Measurements from ENCODE around the gene CMIP. TPM values are rescaled to one million over a fixed set of nuclear protein-coding genes. Genes with fewer than 3 reads are reported as not detected.

CMIP gene
- total RNA-seq, 1 experiment from 2014 or later = 48.2 TPM

DNA sequence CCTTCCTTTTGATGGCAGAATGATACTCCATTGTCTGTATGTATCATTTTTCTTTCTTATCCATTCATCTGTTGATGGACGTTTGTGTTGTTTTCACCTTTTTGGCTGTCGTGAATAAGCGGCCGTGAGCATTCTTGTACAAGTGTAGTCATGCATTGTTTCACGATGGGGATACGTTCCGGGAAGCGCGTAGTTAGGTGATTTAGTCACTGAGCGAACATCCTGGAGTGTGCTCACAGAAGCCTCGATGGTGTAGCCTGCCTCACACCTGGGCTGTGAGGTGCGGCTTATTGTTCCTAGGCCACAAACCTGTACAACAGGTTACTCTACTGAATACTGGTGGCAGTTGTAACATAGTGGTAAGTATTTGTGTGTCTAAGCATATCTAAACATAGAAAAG, 136.5 kb downstream of the CMIP start:
- no peak overlapping the region; a peak in 1 of 7 replicates for H3K27ac Mint-ChIP-seq
- Histone ChIP-seq H3K4me2 (ENCODE audit: insufficient read depth, insufficient read length, low read length) (no peak overlapping the region), H2BK12ac (ENCODE audit: insufficient read length, low read depth, low read length) (no peak overlapping the region), H2BK5ac (ENCODE audit: insufficient read length, low read length) (no peak overlapping the region), H2BK120ac (ENCODE audit: low read depth, low read length, poor library complexity, severe bottlenecking) (no peak overlapping the region), H3K4me1 (ENCODE audit: insufficient read depth, low read length) (peaks cover 4% of the 10 kb centered on the region; the same call in 1 of the 2 replicates), H4K8ac (replicated peaks; ENCODE audit: insufficient read length, low read depth, low read length) (no peak overlapping the region), H3K27me3 (ENCODE audit: insufficient read depth, low read length) (no peaks in the 10 kb centered on the region), H2BK15ac (ENCODE audit: low read depth, low read length) (no peak overlapping the region), H3K79me2 (ENCODE audit: insufficient read depth, low read length) (peaks cover 4% of the 10 kb centered on the region; the same call in 1 of the 2 replicates), H2AK5ac (ENCODE audit: insufficient read length, low read length) (no peak overlapping the region), H3K9ac (ENCODE audit: extremely low read depth, insufficient read length, low read length) (no peak overlapping the region), H3K56ac (ENCODE audit: insufficient read length, low read depth, low read length) (no peak overlapping the region), H3K4ac (ENCODE audit: low read depth, low read length) (no peak overlapping the region), H4K5ac (ENCODE audit: insufficient read length, low read depth, low read length) (no peak overlapping the region), H3K79me1 (ENCODE audit: insufficient read depth, low read depth, low read length, poor library complexity, severe bottlenecking) (peaks cover 3% of the 10 kb centered on the region), H3K23ac (ENCODE audit: insufficient read length, low read depth, low read length) (no peak overlapping the region), H3K9me3 (ENCODE audit: control insufficient read depth, low read depth, low read length) (no peaks in the 10 kb centered on the region), H3K14ac (ENCODE audit: insufficient read depth, low read length) (no peak overlapping the region), H3K27ac (ENCODE audit: insufficient read length, low read depth, low read length) (no peak overlapping the region), H3K18ac (ENCODE audit: insufficient read length, low read depth, low read length) (no peak overlapping the region), H4K91ac (ENCODE audit: insufficient read length, low read depth, low read length) (no peak overlapping the region), H2BK20ac (ENCODE audit: low read depth, low read length, poor library complexity, severe bottlenecking) (no peak overlapping the region), H4K20me1 (ENCODE audit: control insufficient read depth, insufficient read depth, insufficient read length) (no peaks in the 10 kb centered on the region), H3T11ph (ENCODE audit: low read length) (no peak overlapping the region), H3K23me2 (ENCODE audit: insufficient read length, low read depth, low read length, poor library complexity, severe bottlenecking) (no peaks in the 10 kb centered on the region), H2AFZ (ENCODE audit: low read length) (no peak overlapping the region)
- TF ChIP-seq, protein P1, sequence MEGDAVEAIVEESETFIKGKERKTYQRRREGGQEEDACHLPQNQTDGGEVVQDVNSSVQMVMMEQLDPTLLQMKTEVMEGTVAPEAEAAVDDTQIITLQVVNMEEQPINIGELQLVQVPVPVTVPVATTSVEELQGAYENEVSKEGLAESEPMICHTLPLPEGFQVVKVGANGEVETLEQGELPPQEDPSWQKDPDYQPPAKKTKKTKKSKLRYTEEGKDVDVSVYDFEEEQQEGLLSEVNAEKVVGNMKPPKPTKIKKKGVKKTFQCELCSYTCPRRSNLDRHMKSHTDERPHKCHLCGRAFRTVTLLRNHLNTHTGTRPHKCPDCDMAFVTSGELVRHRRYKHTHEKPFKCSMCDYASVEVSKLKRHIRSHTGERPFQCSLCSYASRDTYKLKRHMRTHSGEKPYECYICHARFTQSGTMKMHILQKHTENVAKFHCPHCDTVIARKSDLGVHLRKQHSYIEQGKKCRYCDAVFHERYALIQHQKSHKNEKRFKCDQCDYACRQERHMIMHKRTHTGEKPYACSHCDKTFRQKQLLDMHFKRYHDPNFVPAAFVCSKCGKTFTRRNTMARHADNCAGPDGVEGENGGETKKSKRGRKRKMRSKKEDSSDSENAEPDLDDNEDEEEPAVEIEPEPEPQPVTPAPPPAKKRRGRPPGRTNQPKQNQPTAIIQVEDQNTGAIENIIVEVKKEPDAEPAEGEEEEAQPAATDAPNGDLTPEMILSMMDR (conservative IDR thresholded peaks at IDR 0.05) = no peak
- no peaks in the 10 kb centered on the region for H3K9me3 Mint-ChIP-seq
- H3K4me1 Mint-ChIP-seq = peaks cover 9 to 14% of the 10 kb centered on the region in 2 experiments
- H3K36me3 Mint-ChIP-seq (ENCODE audit: insufficient read depth in 1 of 3, low read depth in 3 of 3) = peaks cover 0 to 9% (median 0%) of the 10 kb centered on the region in 3 experiments; a peak in 3 of 7 replicates
- no peaks in the 10 kb centered on the region for H3K27me3 Mint-ChIP-seq (ENCODE audit: low read depth)
- H3K4me3 Mint-ChIP-seq = no peak overlapping the region
- WGBS (ENCODE audit: extremely low coverage, insufficient read length, low lambda C conversion rate) = no CpG with 5 or more reads among the region's 12 CpGs
- DNase-seq = no peak

Data from H9 (cell line).